ENCODE results near the gene SPOCK1. TPM values are rescaled to one million over a fixed set of nuclear protein-coding genes. Genes with fewer than 3 reads are reported as not detected.

Gene SPOCK1
- total and polyA plus RNA-seq, 4 donors, result 4.5 to 67.8 (median 27.0) TPM

GRCh38 chr5:137203011-137203632 is 296.0 kb downstream of the SPOCK1 start:
- DNase-seq, result no peak
- H3K36me3 ChIP-seq (ENCODE audit: control insufficient read depth in 1 of 2, insufficient read depth in 2 of 2, low read length in 1 of 2), result no peaks in the 10 kb centered on the region
- no peak overlapping the region for H3K4me3 ChIP-seq (ENCODE audit: low read length in 2 of 2)
- no peaks in the 10 kb centered on the region for H3K27me3 ChIP-seq (ENCODE audit: control insufficient read depth in 1 of 2, insufficient read depth in 2 of 2, low read length in 1 of 2)
- intact Hi-C loops (cut with DNase I), result loop anchor here in 1 of 2 donors (5.0 to 10.0 kb wide), 2 partner anchors 109 to 128 kb away; no protein-coding TSS in a partner anchor
- H3K9me3 ChIP-seq (ENCODE audit: control insufficient read depth, low read length), result no peaks in the 10 kb centered on the region
- no peaks in the 10 kb centered on the region for H3K4me1 ChIP-seq (ENCODE audit: control insufficient read depth in 1 of 2, insufficient read depth in 2 of 2, low read length in 2 of 2)
- no peak for ATAC-seq (ENCODE audit: low FRiP score)
- 82 to 93% methylated on average over 4 of the region's 4 CpGs for WGBS, 2 donors
- H3K27ac ChIP-seq (ENCODE audit: low read depth in 1 of 2, low read length in 2 of 2), result no peak overlapping the region

- H3K9me3 ChIP-seq (ENCODE audit: control insufficient read depth, low read length), result no peaks in the 10 kb centered on the region
- WGBS, 2 donors, result 50 to 66% methylated on average over 3 of the region's 3 CpGs
- intact Hi-C loops (cut with DNase I), result loop anchor here in 1 of 2 donors (5.0 to 10.0 kb wide), 2 partner anchors 110 to 127 kb away; no protein-coding TSS in a partner anchor
- no peak overlapping the region for H3K4me3 ChIP-seq (ENCODE audit: low read length in 2 of 2)
- no peaks in the 10 kb centered on the region for H3K36me3 ChIP-seq (ENCODE audit: control insufficient read depth in 1 of 2, insufficient read depth in 2 of 2, low read length in 1 of 2)
- H3K27ac ChIP-seq (ENCODE audit: low read depth in 1 of 2, low read length in 2 of 2), result no peak overlapping the region
- no peaks in the 10 kb centered on the region for H3K27me3 ChIP-seq (ENCODE audit: control insufficient read depth in 1 of 2, insufficient read depth in 2 of 2, low read length in 1 of 2)
- DNase-seq (peak in 1 of 2 donors; percentile 50), ATAC-seq (ENCODE audit: low FRiP score) (peak; percentile 80)
- no peaks in the 10 kb centered on the region for H3K4me1 ChIP-seq (ENCODE audit: control insufficient read depth in 1 of 2, insufficient read depth in 2 of 2, low read length in 2 of 2)
These were observed 297.2 kb downstream of the SPOCK1 start for GRCh38 chr5:137201876-137202275.

GRCh38 chr5:137200906-137201700 is 298.0 kb downstream of the SPOCK1 start:
- no peaks in the 10 kb centered on the region for H3K4me1 ChIP-seq (ENCODE audit: control insufficient read depth in 1 of 2, insufficient read depth in 2 of 2, low read length in 2 of 2)
- no peak for ATAC-seq (ENCODE audit: low FRiP score)
- no peaks in the 10 kb centered on the region for H3K36me3 ChIP-seq (ENCODE audit: control insufficient read depth in 1 of 2, insufficient read depth in 2 of 2, low read length in 1 of 2)
- no peak overlapping the region for H3K27ac ChIP-seq (ENCODE audit: low read depth in 1 of 2, low read length in 2 of 2)
- H3K4me3 ChIP-seq (ENCODE audit: low read length in 2 of 2), result no peak overlapping the region
- no peak for DNase-seq
- intact Hi-C loops (cut with DNase I), result loop anchor here in 1 of 2 donors (5.0 to 10.0 kb wide), 2 partner anchors 111 to 126 kb away; no protein-coding TSS in a partner anchor
- WGBS, 2 donors, result 33 to 34% methylated on average over 5 of the region's 5 CpGs
- peaks cover 1% of the 10 kb centered on the region for H3K9me3 ChIP-seq (ENCODE audit: control insufficient read depth, low read length)
- no peaks in the 10 kb centered on the region for H3K27me3 ChIP-seq (ENCODE audit: control insufficient read depth in 1 of 2, insufficient read depth in 2 of 2, low read length in 1 of 2)

GRCh38 chr5:137199966-137200365 is 299.2 kb downstream of the SPOCK1 start:
- intact Hi-C loops (cut with DNase I), result loop anchor here in 1 of 2 donors (5.0 to 10.0 kb wide), 2 partner anchors 112 to 125 kb away; no protein-coding TSS in a partner anchor
- Histone ChIP-seq H3K36me3 (ENCODE audit: control insufficient read depth in 1 of 2, insufficient read depth in 2 of 2, low read length in 1 of 2) (no peaks in the 10 kb centered on the region), H3K27ac (ENCODE audit: low read depth in 1 of 2, low read length in 2 of 2) (no peak overlapping the region), H3K27me3 (ENCODE audit: control insufficient read depth in 1 of 2, insufficient read depth in 2 of 2, low read length in 1 of 2) (no peaks in the 10 kb centered on the region), H3K4me3 (ENCODE audit: low read length in 2 of 2) (no peak overlapping the region), H3K9me3 (ENCODE audit: control insufficient read depth, low read length) (peaks cover 1% of the 10 kb centered on the region), H3K4me1 (ENCODE audit: control insufficient read depth in 1 of 2, insufficient read depth in 2 of 2, low read length in 2 of 2) (no peaks in the 10 kb centered on the region)
- DNase-seq, result no peak
- no peak for ATAC-seq (ENCODE audit: low FRiP score)
- 92 to 94% methylated on average over 3 of the region's 3 CpGs for WGBS, 2 donors

- ATAC-seq (ENCODE audit: low FRiP score) (no peak), DNase-seq (no peak)
- no peaks in the 10 kb centered on the region for H3K27me3 ChIP-seq (ENCODE audit: control insufficient read depth in 1 of 2, insufficient read depth in 2 of 2, low read length in 1 of 2)
- H3K27ac ChIP-seq (ENCODE audit: low read depth in 1 of 2, low read length in 2 of 2), result no peak overlapping the region
- 89 to 91% methylated on average over 6 of the region's 6 CpGs for WGBS, 2 donors
- no peaks in the 10 kb centered on the region for H3K4me1 ChIP-seq (ENCODE audit: control insufficient read depth in 1 of 2, insufficient read depth in 2 of 2, low read length in 2 of 2)
- intact Hi-C loops (cut with DNase I), result no loop called here
- no peak overlapping the region for H3K4me3 ChIP-seq (ENCODE audit: low read length in 2 of 2)
- H3K9me3 ChIP-seq (ENCODE audit: control insufficient read depth, low read length), result peaks cover 1% of the 10 kb centered on the region
- H3K36me3 ChIP-seq (ENCODE audit: control insufficient read depth in 1 of 2, insufficient read depth in 2 of 2, low read length in 1 of 2), result no peaks in the 10 kb centered on the region
These were observed 299.9 kb downstream of the SPOCK1 start for GRCh38 chr5:137199201-137199600.

GRCh38 chr5:137195483-137195882 is 303.6 kb downstream of the SPOCK1 start:
- Histone ChIP-seq H3K4me1 (ENCODE audit: control insufficient read depth in 1 of 2, insufficient read depth in 2 of 2, low read length in 2 of 2) (no peaks in the 10 kb centered on the region), H3K9me3 (ENCODE audit: control insufficient read depth, low read length) (peaks cover 1% of the 10 kb centered on the region), H3K27me3 (ENCODE audit: control insufficient read depth in 1 of 2, insufficient read depth in 2 of 2, low read length in 1 of 2) (no peaks in the 10 kb centered on the region), H3K4me3 (ENCODE audit: low read length in 2 of 2) (no peak overlapping the region), H3K27ac (ENCODE audit: low read depth in 1 of 2, low read length in 2 of 2) (no peak overlapping the region), H3K36me3 (ENCODE audit: control insufficient read depth in 1 of 2, insufficient read depth in 2 of 2, low read length in 1 of 2) (no peaks in the 10 kb centered on the region)
- intact Hi-C loops (cut with DNase I), result no loop called here
- WGBS, 2 donors, result 70 to 83% methylated on average over 2 of the region's 2 CpGs
- no peak for DNase-seq
- no peak for ATAC-seq (ENCODE audit: low FRiP score)

- intact Hi-C loops (cut with DNase I), result no loop called here
- no peaks in the 10 kb centered on the region for H3K36me3 ChIP-seq (ENCODE audit: control insufficient read depth in 1 of 2, insufficient read depth in 2 of 2, low read length in 1 of 2)
- DNase-seq, result no peak
- no peaks in the 10 kb centered on the region for H3K27me3 ChIP-seq (ENCODE audit: control insufficient read depth in 1 of 2, insufficient read depth in 2 of 2, low read length in 1 of 2)
- no peak overlapping the region for H3K27ac ChIP-seq (ENCODE audit: low read depth in 1 of 2, low read length in 2 of 2)
- no peaks in the 10 kb centered on the region for H3K4me1 ChIP-seq (ENCODE audit: control insufficient read depth in 1 of 2, insufficient read depth in 2 of 2, low read length in 2 of 2)
- ATAC-seq (ENCODE audit: low FRiP score), result no peak
- 70 to 79% methylated on average over 7 to 8 of the region's 8 CpGs for WGBS, 2 donors
- H3K4me3 ChIP-seq (ENCODE audit: low read length in 2 of 2), result no peak overlapping the region
- H3K9me3 ChIP-seq (ENCODE audit: control insufficient read depth, low read length), result peaks cover 1% of the 10 kb centered on the region
These were observed 304.8 kb downstream of the SPOCK1 start for GRCh38 chr5:137194300-137194699.

GRCh38 chr5:137192293-137192743 is 306.8 kb downstream of the SPOCK1 start:
- Histone ChIP-seq H3K27me3 (ENCODE audit: control insufficient read depth in 1 of 2, insufficient read depth in 2 of 2, low read length in 1 of 2) (no peaks in the 10 kb centered on the region), H3K36me3 (ENCODE audit: control insufficient read depth in 1 of 2, insufficient read depth in 2 of 2, low read length in 1 of 2) (no peaks in the 10 kb centered on the region), H3K4me3 (ENCODE audit: low read length in 2 of 2) (no peak overlapping the region), H3K9me3 (ENCODE audit: control insufficient read depth, low read length) (peaks cover 3% of the 10 kb centered on the region), H3K27ac (ENCODE audit: low read depth in 1 of 2, low read length in 2 of 2) (no peak overlapping the region), H3K4me1 (ENCODE audit: control insufficient read depth in 1 of 2, insufficient read depth in 2 of 2, low read length in 2 of 2) (no peaks in the 10 kb centered on the region)
- DNase-seq (no peak), ATAC-seq (ENCODE audit: low FRiP score) (no peak)
- WGBS, 2 donors, result 54 to 69% methylated on average over 3 of the region's 3 CpGs
- intact Hi-C loops (cut with DNase I), result no loop called here

Measured in aorta (tissue), 5 donors.